ENCODE measurements around the gene FBXO4.

Gene FBXO4, protein sequence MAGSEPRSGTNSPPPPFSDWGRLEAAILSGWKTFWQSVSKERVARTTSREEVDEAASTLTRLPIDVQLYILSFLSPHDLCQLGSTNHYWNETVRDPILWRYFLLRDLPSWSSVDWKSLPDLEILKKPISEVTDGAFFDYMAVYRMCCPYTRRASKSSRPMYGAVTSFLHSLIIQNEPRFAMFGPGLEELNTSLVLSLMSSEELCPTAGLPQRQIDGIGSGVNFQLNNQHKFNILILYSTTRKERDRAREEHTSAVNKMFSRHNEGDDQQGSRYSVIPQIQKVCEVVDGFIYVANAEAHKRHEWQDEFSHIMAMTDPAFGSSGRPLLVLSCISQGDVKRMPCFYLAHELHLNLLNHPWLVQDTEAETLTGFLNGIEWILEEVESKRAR

DNA sequence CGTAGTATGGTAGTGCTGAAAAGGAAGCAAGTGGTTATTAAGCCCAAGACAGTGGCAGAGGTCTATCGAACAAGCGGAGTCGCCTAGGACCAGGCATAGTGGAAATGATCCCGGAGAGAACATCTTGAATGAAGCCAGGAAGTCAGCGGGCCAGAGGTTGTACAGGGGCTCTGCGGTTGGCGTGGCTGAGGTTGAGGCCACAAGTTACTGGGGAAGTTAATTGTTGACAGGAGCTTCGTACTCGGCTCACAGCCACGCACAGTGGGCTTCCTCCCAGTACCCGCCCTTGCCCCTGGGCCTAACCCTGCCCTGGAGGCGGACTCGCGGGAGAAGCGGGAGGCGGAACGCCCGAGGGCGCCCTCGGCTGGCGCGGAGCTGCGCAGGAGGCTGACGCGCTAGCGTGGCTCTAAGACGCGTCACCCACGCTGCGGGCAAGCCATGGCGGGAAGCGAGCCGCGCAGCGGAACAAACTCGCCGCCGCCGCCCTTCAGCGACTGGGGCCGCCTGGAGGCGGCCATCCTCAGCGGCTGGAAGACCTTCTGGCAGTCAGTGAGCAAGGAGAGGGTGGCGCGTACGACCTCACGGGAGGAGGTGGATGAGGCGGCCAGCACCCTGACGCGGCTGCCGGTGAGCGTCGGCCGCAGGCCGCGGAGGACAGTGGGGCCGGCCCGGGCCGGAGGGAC, at the start of gene FBXO4:
FBXO4 (plus strand) TSS at position 410 of the 683 bp plus-strand sequence; CDS start at position 439, 29 bp downstream.
- peak within 1 kb of the TSS; percentile 85 for H3K4me3 Mint-ChIP-seq
- H3K27me3 Mint-ChIP-seq, result no peaks in the 10 kb centered on the region
- H3K9me3 Mint-ChIP-seq, result no peaks in the 10 kb centered on the region
- H3K4me1 Mint-ChIP-seq, result peaks cover 38% of the 10 kb centered on the region
- peak within 1 kb of the TSS; percentile 99 for H3K27ac Mint-ChIP-seq
- peaks cover 6% of the 10 kb centered on the region for H3K36me3 Mint-ChIP-seq

DNA sequence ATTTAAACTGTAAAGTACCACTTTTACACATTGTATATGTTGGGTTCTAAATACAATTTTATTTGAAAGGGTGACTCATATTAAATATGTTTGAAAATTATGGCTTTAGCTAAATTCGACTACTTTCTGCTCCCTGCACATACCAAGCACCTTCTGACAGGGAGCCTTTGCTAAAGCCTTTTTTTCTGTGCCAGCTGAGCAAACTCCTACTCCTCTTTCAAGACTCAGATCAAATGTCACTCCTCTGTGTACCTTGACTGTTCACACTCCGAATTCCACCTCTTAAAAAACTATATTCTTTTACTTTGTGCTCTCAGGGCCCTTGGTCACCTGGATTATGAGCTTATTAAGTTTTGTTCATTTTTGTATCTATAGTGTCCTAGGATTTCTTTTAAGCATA, 48.4 kb upstream of the FBXO4 start:
- Mint-ChIP-seq H3K9me3 (no peaks in the 10 kb centered on the region), H3K4me3 (no peak overlapping the region), H3K27me3 (peaks cover 8% of the 10 kb centered on the region), H3K27ac (no peak overlapping the region), H3K4me1 (peaks cover 8% of the 10 kb centered on the region), H3K36me3 (no peaks in the 10 kb centered on the region)

DNA sequence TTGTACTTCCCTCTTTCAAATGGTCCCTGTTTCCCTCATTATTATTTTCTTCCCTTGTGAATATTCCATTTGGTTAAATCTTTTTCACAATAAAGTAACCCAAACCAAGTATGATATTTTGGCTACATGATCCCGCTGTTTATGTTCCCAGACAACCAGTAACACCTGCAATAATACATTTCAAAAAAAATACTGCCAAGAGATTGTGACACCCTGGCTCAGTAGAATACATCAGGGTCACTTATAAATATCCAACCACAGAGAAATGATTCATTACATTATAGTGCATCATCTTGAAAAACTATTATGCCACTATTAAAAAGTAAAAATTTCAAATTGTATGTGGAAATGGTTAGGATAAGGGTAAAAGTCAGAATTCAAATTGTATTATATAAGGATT, 47.7 kb upstream of the FBXO4 start:
- H3K9me3 Mint-ChIP-seq, result no peaks in the 10 kb centered on the region
- no peak overlapping the region for H3K4me3 Mint-ChIP-seq
- peaks cover 11% of the 10 kb centered on the region for H3K27me3 Mint-ChIP-seq
- H3K4me1 Mint-ChIP-seq, result peaks cover 8% of the 10 kb centered on the region
- no peaks in the 10 kb centered on the region for H3K36me3 Mint-ChIP-seq
- no peak overlapping the region for H3K27ac Mint-ChIP-seq

DNA sequence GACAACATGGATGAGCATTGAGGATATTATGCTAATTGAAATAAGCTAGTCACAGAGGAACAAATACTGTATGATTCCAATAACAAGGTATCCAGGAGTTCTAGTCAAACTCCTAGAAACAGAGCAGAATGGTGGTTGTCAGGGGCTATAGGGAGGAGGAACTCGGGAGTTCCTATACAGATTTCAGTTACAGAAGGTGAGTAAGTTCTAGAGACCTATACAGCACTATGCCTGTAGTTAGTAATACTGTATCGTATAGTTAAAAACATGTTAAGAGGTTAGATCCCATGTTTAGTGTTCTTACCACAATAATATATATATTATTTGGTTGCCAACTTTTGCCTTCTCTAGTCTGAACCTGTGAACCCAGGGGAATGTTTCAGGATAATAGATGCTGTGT, 46.9 kb upstream of the FBXO4 start:
- no peak overlapping the region for H3K27ac Mint-ChIP-seq
- H3K9me3 Mint-ChIP-seq, result no peaks in the 10 kb centered on the region
- peaks cover 8% of the 10 kb centered on the region for H3K4me1 Mint-ChIP-seq
- peaks cover 11% of the 10 kb centered on the region for H3K27me3 Mint-ChIP-seq
- H3K4me3 Mint-ChIP-seq, result no peak overlapping the region
- no peaks in the 10 kb centered on the region for H3K36me3 Mint-ChIP-seq

DNA sequence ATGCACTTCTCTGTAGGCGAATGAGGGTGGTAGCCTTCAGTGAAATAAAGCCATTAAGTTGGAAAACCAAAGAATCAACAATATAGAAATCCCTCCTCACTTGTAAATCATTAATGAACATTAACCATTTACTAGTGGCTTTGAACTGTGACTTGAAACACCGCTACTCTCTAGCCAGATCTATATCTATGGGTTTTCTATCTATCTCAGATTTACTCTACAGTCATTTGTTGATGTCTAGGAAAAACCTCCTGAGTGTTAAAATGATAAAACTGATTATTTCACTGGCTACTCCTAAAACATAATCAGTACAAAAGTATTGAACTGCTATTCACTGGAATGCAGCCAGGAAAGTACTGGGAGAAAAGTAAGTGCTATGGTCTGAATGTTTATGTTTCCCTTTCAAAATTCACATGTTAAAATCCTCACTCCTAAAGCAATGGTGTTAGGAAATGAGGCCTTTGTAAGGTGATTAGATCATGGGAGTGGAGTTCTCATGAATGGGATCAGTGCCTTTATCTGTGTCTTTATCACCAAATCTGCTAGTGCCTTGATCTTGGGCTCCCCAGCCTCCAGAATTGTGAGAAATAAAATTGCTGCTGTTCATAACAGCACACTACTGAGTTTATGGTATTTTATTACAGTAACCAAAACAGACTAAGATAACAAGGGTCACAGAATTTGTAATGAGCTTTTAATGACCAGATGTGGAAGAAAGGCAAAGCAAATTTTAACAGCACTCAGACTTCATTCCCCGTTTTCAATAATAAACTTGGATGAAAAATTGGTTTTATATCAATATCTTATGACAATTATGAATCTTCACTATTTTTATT, 46.2 kb upstream of the FBXO4 start:
- Mint-ChIP-seq H3K4me3 (no peak overlapping the region), H3K9me3 (no peaks in the 10 kb centered on the region), H3K27ac (no peak overlapping the region), H3K36me3 (no peaks in the 10 kb centered on the region), H3K4me1 (peaks cover 8% of the 10 kb centered on the region), H3K27me3 (peaks cover 11% of the 10 kb centered on the region)

DNA sequence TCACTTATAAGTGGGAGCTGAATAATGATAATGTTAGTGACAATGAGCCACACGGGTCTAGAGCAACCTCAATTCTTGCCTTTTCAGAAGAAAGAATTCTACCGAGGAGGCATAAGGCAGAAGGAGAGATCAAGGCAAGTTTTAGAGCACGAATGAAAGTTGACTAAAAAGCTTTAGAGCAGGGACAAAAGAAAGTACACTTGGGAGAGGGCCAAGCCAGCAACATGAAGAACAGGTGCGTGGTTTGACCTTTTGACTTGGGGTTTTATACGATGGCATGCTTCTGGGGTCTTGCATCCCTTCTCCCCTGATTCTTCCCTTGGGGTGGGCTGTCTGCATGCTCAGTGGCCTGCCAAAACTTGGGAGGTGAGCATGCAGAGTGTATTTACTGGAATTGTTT, 42.3 kb upstream of the FBXO4 start:
- Mint-ChIP-seq H3K27me3 (peaks cover 13% of the 10 kb centered on the region), H3K9me3 (no peaks in the 10 kb centered on the region)

DNA sequence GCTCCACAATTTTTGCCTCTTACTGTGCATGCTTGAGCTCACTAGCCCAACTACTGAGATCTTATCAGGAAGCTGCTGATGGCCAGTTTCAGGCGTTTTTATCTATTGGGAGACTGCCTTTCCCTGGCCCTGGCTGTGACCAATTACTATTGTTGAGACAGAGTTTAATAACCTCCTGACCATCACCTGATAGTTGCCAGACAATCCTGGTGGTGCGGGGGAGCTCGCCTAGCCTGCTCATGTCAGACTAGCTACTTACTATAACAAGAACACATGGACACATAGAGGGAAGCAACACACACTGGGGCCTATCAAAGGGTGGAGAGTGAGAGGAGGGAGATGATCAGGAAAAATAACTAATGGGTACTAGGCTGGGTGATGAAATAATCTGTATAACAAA, 41.8 kb upstream of the FBXO4 start:
- no peak overlapping the region for H3K4me3 Mint-ChIP-seq
- no peaks in the 10 kb centered on the region for H3K4me1 Mint-ChIP-seq
- no peak overlapping the region for H3K27ac Mint-ChIP-seq
- peaks cover 13% of the 10 kb centered on the region for H3K27me3 Mint-ChIP-seq
- no peaks in the 10 kb centered on the region for H3K36me3 Mint-ChIP-seq
- H3K9me3 Mint-ChIP-seq, result no peaks in the 10 kb centered on the region

More for the DNA sequence above, 42.3 kb upstream of the FBXO4 start:
- Mint-ChIP-seq H3K4me3 (no peak overlapping the region), H3K27ac (no peak overlapping the region), H3K36me3 (no peaks in the 10 kb centered on the region), H3K4me1 (no peaks in the 10 kb centered on the region)

DNA sequence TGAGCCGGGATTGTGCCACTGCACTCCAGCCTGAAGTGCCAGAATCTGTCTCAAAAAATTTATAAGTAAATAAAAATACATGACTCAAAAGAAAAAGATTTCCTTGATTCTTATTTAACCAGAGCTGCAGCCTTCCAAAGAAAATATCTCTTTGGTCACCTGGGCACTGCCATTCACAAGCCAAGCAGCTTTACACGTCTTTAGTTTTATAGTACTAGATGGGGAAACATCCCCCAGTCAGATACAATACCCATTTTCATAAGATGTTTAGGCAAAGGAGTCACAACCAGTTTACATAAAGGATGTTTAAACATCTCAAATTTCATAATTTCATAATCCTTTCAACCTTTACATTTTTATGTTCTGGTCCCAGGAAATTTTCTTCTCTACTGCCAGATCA, 41.1 kb upstream of the FBXO4 start:
- no peaks in the 10 kb centered on the region for H3K36me3 Mint-ChIP-seq
- no peak overlapping the region for H3K4me3 Mint-ChIP-seq
- no peaks in the 10 kb centered on the region for H3K9me3 Mint-ChIP-seq
- peaks cover 13% of the 10 kb centered on the region for H3K27me3 Mint-ChIP-seq
- no peaks in the 10 kb centered on the region for H3K4me1 Mint-ChIP-seq
- no peak overlapping the region for H3K27ac Mint-ChIP-seq

DNA sequence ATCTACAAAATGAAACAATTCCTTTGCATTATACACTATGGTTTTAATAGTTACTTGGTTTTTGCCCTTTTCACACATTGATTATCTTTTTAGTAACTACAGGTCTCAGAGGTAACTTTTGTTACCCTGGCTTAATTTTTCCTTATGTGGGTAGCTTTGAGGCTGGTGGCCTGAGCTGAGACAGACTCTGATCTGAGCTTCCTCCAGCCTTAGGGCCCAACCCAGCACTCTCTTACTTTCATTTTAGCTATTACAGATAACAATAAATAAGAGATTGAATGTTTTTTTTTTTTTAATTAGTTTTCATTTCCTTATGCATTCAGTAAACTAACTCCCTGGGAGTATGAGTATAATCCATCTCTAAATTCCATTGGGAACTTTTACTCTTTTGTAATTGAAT, 39.8 kb upstream of the FBXO4 start:
- H3K27ac Mint-ChIP-seq, result no peak overlapping the region
- no peaks in the 10 kb centered on the region for H3K4me1 Mint-ChIP-seq
- peaks cover 9% of the 10 kb centered on the region for H3K27me3 Mint-ChIP-seq
- no peaks in the 10 kb centered on the region for H3K36me3 Mint-ChIP-seq
- H3K4me3 Mint-ChIP-seq, result no peak overlapping the region
- H3K9me3 Mint-ChIP-seq, result no peaks in the 10 kb centered on the region

DNA sequence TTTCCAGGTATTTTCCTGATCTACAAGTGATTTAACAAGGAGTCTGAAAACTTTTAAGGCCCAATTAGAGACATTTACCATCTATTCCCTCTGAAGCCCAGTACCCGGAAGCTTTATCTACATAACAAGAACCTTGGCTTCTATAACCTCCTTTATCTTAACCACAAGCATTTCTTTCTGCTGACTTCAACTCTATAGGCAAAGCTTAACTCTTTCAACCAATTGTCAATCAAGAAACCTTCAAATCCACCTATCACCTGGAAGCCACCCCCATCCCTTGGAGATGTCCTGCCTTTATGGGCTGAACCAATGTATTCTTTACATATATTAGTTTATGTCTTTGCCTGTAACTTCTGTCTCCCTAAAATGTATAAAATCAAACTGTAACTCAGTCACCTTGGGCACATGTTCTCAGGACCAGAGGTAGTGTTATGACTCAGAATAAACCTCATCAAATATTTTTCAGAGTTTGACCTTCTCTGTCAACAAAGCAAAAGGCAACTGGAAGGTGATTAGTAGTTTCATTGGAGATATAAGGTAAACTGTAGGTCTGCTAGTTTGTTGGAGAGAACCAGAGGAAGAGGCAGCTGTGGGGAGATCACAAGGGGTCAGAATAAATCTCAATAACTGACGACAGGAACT, 33.9 kb upstream of the FBXO4 start:
- Mint-ChIP-seq H3K27ac (no peak overlapping the region), H3K4me1 (peaks cover 10% of the 10 kb centered on the region), H3K27me3 (peaks cover 21% of the 10 kb centered on the region), H3K36me3 (peaks cover 2% of the 10 kb centered on the region), H3K9me3 (no peaks in the 10 kb centered on the region), H3K4me3 (no peak overlapping the region)

DNA sequence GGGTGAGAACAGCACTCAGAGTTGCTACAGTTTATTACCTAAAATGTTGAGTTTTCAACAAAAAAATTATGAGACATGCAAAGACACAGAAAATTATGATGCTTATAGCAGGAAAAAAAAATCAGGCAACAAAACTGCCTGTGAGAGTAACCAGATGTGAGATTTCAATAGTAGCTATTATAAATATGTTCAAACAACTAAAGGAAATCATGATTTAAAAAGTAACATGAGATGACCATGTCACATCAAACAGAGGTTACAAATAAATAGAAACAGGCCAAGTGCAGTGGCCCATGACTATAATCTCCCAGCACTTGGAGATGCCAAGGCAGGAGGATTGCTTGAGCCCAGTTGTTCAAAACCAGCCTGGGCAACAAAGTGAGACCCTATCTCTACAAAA, 33.0 kb upstream of the FBXO4 start:
- H3K9me3 Mint-ChIP-seq, result no peaks in the 10 kb centered on the region
- no peak overlapping the region for H3K27ac Mint-ChIP-seq
- peaks cover 2% of the 10 kb centered on the region for H3K36me3 Mint-ChIP-seq
- H3K4me3 Mint-ChIP-seq, result no peak overlapping the region
- peaks cover 10% of the 10 kb centered on the region for H3K4me1 Mint-ChIP-seq
- peaks cover 22% of the 10 kb centered on the region for H3K27me3 Mint-ChIP-seq

DNA sequence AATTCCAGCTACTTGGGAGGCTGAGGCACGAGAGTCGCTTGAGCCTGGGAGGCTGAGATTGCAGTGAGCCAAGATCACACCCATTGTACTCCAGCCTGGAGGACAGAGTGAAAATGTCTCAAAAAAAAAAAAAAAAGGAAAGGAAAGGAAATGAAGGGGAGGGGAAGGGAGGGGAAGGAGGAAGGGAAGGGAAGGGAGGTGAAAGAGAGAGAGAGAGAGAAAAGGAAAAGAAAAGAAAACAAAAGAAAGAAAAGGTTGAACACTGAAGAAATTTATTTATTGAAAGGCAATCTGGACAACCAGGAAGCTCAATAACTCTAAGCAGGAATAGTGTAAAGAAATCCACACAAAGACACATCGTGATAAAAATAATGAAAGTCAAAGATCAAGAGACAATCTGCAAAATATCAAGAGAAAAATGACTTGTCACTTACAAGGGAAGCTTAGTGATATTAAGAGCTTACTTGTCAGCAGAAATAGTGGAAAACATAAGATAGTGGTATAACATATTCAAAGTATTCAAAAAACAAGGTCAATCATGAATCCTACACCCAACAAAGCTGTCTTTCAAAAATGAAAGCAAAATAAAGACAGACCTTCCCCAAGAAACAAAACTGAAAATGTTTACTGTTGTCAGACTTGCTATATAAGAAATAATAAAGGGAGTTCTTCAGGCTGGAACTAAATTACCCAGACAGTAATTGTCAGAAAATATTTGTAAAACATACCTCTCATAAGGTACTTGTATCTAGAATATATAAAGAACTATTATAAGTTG, 31.8 kb upstream of the FBXO4 start:
- Mint-ChIP-seq H3K9me3 (no peaks in the 10 kb centered on the region), H3K36me3 (peaks cover 2% of the 10 kb centered on the region), H3K4me3 (no peak overlapping the region), H3K27ac (peak overlapping the region; percentile 20), H3K27me3 (peaks cover 23% of the 10 kb centered on the region), H3K4me1 (peaks cover 10% of the 10 kb centered on the region)

DNA sequence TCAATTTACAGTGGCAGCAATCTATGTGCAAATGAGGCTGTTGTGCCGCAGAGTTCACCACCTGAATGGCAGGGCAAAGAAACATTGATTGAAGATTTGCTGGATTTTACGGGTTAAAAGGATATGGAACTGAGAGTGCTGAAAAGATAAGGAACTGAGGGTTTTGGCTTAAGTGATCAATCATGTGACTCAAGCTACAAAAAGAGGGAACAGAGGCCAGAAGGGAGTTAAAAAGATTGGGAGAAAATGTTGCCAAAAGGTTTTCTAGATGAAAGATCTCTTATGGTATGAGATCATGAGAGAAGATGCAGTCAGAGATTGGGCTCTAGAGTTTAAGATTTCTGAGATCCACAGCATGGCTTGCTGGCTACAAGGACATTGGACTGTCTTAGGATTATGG, 28.9 kb upstream of the FBXO4 start:
- H3K27me3 Mint-ChIP-seq, result peaks cover 22% of the 10 kb centered on the region
- H3K27ac Mint-ChIP-seq, result no peak overlapping the region
- no peaks in the 10 kb centered on the region for H3K9me3 Mint-ChIP-seq
- H3K4me1 Mint-ChIP-seq, result peaks cover 6% of the 10 kb centered on the region
- H3K4me3 Mint-ChIP-seq, result no peak overlapping the region
- H3K36me3 Mint-ChIP-seq, result peaks cover 2% of the 10 kb centered on the region

DNA sequence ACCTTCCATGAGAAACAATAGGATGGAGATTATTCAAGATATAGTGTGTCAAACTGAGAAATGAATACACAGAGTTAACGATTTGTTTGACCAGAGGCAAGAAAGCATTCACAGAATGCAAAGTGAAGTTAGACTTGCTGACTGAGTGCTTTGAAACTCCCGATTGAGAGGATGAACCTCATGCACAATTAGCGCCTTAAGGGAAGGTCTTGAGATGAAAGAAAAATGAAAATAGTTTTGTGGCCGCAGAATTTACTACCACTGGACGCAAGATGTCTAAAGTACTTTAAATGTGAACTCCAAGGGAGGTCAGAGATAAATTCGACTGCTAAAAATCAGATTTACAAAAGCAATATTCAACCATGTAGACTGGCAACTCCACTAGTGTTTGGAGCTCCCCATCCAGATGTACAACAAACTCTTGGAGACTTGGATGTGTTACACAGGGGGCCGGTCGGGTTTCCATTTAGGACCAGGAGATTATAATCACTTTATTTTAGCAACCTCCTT, 21.6 kb upstream of the FBXO4 start:
- no peaks in the 10 kb centered on the region for H3K9me3 Mint-ChIP-seq
- peak overlapping the region; percentile 95 for H3K4me3 Mint-ChIP-seq
- H3K27me3 Mint-ChIP-seq, result no peaks in the 10 kb centered on the region
- H3K27ac Mint-ChIP-seq, result peak overlapping the region; percentile 99
- peaks cover 46% of the 10 kb centered on the region for H3K4me1 Mint-ChIP-seq
- H3K36me3 Mint-ChIP-seq, result peaks cover 4% of the 10 kb centered on the region

All from activated naive CD4-positive, alpha-beta T cell treated with anti-CD3 and anti-CD28 coated beads, Interleukin-2, amount 50 U/mL, for 24 hours (primary cell).